ENCODE data around the gene CERK.

DNA sequence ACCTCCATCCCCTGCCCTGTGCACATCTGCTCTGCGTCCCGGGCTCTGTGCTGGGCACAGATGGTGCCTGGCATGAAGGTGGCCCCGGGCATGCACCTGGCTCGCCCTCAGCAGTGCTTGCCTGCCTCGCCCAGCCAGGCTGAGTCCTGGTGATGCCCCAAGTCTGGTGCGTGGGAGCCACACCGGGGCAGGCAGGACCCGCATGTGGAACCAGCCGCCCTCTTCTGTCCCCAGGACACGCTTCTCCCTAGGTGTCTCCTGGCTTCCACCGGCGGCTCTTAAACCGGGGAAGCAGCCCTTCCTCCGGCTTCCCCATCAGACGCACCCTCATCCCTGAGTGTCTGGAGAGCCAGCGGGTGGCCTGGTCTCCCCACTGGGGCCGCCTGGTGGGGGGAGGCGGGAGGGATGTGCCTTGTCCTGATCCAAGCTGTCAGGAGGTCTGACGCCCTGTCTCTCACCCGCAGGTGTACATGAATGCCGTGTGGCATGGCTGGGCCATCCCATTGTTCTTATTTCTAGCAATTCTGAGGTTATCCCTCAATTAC is 72.8 kb downstream of the CERK start:
- TF ChIP-seq, protein P1, sequence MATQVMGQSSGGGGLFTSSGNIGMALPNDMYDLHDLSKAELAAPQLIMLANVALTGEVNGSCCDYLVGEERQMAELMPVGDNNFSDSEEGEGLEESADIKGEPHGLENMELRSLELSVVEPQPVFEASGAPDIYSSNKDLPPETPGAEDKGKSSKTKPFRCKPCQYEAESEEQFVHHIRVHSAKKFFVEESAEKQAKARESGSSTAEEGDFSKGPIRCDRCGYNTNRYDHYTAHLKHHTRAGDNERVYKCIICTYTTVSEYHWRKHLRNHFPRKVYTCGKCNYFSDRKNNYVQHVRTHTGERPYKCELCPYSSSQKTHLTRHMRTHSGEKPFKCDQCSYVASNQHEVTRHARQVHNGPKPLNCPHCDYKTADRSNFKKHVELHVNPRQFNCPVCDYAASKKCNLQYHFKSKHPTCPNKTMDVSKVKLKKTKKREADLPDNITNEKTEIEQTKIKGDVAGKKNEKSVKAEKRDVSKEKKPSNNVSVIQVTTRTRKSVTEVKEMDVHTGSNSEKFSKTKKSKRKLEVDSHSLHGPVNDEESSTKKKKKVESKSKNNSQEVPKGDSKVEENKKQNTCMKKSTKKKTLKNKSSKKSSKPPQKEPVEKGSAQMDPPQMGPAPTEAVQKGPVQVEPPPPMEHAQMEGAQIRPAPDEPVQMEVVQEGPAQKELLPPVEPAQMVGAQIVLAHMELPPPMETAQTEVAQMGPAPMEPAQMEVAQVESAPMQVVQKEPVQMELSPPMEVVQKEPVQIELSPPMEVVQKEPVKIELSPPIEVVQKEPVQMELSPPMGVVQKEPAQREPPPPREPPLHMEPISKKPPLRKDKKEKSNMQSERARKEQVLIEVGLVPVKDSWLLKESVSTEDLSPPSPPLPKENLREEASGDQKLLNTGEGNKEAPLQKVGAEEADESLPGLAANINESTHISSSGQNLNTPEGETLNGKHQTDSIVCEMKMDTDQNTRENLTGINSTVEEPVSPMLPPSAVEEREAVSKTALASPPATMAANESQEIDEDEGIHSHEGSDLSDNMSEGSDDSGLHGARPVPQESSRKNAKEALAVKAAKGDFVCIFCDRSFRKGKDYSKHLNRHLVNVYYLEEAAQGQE (IDR thresholded peaks at IDR 0.05; ENCODE audit: insufficient replicate concordance, low read depth), result no peak
- TF ChIP-seq, protein P2, sequence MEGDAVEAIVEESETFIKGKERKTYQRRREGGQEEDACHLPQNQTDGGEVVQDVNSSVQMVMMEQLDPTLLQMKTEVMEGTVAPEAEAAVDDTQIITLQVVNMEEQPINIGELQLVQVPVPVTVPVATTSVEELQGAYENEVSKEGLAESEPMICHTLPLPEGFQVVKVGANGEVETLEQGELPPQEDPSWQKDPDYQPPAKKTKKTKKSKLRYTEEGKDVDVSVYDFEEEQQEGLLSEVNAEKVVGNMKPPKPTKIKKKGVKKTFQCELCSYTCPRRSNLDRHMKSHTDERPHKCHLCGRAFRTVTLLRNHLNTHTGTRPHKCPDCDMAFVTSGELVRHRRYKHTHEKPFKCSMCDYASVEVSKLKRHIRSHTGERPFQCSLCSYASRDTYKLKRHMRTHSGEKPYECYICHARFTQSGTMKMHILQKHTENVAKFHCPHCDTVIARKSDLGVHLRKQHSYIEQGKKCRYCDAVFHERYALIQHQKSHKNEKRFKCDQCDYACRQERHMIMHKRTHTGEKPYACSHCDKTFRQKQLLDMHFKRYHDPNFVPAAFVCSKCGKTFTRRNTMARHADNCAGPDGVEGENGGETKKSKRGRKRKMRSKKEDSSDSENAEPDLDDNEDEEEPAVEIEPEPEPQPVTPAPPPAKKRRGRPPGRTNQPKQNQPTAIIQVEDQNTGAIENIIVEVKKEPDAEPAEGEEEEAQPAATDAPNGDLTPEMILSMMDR (IDR thresholded peaks at IDR 0.05; ENCODE audit: insufficient read depth, low read length), result no peak

Measured in HL-60 (cell line).